ENCODE measurements around the gene NAALAD2.
A peak's percentile ranks its signal among the peaks of the same experiment; 100 is the strongest.
"Not testable (repeated sequence)": the region's sequence is repeated elsewhere in the genome, so short reads cannot be mapped to it uniquely, and the experiment has no call there.

Gene NAALAD2

DNA sequence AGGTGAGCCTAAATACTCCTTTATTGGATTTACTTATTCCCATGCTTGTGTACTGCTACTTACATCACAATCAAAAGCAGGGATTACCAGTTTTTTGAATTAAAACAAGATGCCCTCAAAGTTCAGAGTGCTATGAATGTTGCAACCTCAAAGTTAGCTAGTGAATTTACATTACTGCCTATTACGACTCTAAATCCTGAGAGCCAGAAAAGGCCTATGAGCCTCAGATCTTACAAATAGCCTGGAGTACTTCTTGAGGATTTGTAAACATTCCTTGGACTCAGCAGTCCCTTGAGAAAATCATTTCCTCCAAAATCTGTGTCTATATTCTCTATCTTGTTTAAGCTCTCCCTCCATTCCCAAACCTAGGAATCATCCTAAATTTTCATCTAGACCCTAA, 62.9 kb downstream of the NAALAD2 start:
- no peak for DNase-seq (ENCODE audit: low read depth in 2 of 2)
- no peak overlapping the region for H3K4me3 ChIP-seq (replicated peaks in 1 of 2; ENCODE audit: low read depth in 2 of 2, low read length in 2 of 2)
- TF ChIP-seq, protein P1, sequence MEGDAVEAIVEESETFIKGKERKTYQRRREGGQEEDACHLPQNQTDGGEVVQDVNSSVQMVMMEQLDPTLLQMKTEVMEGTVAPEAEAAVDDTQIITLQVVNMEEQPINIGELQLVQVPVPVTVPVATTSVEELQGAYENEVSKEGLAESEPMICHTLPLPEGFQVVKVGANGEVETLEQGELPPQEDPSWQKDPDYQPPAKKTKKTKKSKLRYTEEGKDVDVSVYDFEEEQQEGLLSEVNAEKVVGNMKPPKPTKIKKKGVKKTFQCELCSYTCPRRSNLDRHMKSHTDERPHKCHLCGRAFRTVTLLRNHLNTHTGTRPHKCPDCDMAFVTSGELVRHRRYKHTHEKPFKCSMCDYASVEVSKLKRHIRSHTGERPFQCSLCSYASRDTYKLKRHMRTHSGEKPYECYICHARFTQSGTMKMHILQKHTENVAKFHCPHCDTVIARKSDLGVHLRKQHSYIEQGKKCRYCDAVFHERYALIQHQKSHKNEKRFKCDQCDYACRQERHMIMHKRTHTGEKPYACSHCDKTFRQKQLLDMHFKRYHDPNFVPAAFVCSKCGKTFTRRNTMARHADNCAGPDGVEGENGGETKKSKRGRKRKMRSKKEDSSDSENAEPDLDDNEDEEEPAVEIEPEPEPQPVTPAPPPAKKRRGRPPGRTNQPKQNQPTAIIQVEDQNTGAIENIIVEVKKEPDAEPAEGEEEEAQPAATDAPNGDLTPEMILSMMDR (IDR thresholded peaks at IDR 0.05; ENCODE audit: low read depth, low read length), result no peak

GRCh38 chr11:90202342-90202741, 67.9 kb downstream of the NAALAD2 start:
- H3K4me3 ChIP-seq (replicated peaks in 1 of 2; ENCODE audit: low read depth in 2 of 2, low read length in 2 of 2), result no peak overlapping the region
- no peak for DNase-seq (ENCODE audit: low read depth in 2 of 2)
- TF ChIP-seq, protein P1 (IDR thresholded peaks at IDR 0.05; ENCODE audit: low read depth, low read length), result no peak

- no peak for DNase-seq (ENCODE audit: low read depth in 2 of 2)
- no peak overlapping the region for H3K4me3 ChIP-seq (replicated peaks in 1 of 2; ENCODE audit: low read depth in 2 of 2, low read length in 2 of 2)
- TF ChIP-seq, protein P1 (IDR thresholded peaks at IDR 0.05; ENCODE audit: low read depth, low read length), result no peak
These were observed 69.9 kb downstream of the NAALAD2 start for GRCh38 chr11:90204407-90204806.

DNA sequence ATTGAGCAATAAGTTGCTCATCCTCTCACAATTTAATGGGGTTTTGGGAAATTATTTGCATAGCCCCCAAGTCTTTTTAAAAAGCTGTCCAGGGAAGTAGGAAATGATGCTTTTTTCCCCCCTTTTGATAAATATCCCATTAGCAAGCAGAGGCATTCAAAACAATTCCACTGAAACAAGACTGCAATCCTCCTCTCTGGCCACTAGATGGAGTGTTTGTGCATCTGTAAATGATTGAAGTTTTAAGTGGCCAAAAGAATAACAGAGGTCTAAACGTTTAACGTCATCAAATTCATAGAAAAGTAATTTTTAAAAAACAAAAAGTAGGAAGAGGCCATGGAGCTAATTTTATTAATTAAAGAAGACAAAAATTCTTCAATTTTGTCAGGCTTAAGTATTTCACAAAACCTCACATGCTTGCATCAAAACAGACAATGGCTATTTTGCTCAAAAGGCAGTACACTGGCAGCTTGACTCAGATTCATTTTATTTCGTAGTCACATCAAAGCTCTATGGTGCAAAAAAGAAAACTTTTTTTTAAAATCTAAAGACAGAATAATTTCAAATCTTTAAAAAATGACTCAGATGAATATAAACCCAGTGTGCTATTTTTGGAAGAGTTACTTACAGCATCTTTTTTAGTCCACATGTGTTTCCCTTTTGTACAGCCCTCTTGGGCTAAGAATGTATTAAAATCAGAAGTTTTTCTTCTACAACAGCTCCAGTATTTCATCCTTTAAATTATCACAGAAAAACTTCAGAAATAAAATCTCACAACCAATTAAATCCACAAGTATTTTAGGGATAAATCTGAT, 70.6 kb downstream of the NAALAD2 start:
- no peak overlapping the region for H3K4me3 ChIP-seq (replicated peaks in 1 of 2; ENCODE audit: low read depth in 2 of 2, low read length in 2 of 2)
- peak; percentile 76 to 77 for DNase-seq (ENCODE audit: low read depth in 2 of 2)
- TF ChIP-seq, protein P1 (IDR thresholded peaks at IDR 0.05; ENCODE audit: low read depth, low read length), result peak; percentile 94

- H3K4me3 ChIP-seq (replicated peaks in 1 of 2; ENCODE audit: low read depth in 2 of 2, low read length in 2 of 2), result not testable (repeated sequence)
These were observed 73.5 kb downstream of the NAALAD2 start for GRCh38 chr11:90207992-90208391.

GRCh38 chr11:90208857-90209256, 74.4 kb downstream of the NAALAD2 start:
- H3K4me3 ChIP-seq (replicated peaks in 1 of 2; ENCODE audit: low read depth in 2 of 2, low read length in 2 of 2), result no peak overlapping the region
- DNase-seq (ENCODE audit: low read depth in 2 of 2), result no peak
- TF ChIP-seq, protein P1 (IDR thresholded peaks at IDR 0.05; ENCODE audit: low read depth, low read length), result no peak

More at GRCh38 chr11:90207992-90208391, 73.5 kb downstream of the NAALAD2 start:
- not testable (repeated sequence) for DNase-seq (ENCODE audit: low read depth in 2 of 2)

DNA sequence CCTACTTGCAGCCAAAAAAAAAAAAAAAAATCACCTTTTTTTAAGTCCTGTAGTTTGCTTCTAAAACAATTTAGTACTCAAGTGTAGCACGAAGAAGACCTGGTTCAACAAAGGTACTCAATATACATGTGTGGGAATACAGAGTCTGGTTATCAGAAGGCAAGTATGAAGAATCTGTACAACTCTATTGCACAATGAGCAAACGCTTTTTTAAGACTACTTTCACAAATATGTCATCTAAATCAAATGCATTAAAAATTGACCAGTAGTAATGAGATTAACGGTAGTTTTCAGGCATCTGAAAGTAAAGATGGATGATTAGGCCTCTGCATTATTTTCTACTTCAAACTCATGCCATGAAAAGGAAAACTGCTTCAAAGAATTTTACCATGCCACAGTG, 78.9 kb downstream of the NAALAD2 start:
- H3K4me3 ChIP-seq (replicated peaks in 1 of 2; ENCODE audit: low read depth in 2 of 2, low read length in 2 of 2), result no peak overlapping the region
- no peak for DNase-seq (ENCODE audit: low read depth in 2 of 2)
- TF ChIP-seq, protein P1 (IDR thresholded peaks at IDR 0.05; ENCODE audit: low read depth, low read length), result no peak

Data from cardiac fibroblast (primary cell).